ENCODE data around the gene UBE2L3. TPM values are rescaled to one million over a fixed set of nuclear protein-coding genes. Genes with fewer than 3 reads are reported as not detected.
"Not testable (repeated sequence)": the region's sequence is repeated elsewhere in the genome, so short reads cannot be mapped to it uniquely, and the experiment has no call there.

UBE2L3 gene
- polyA plus RNA-seq, 1 of the 3 experiments (the other 2 are of a cell fraction) = 41.2 TPM

GRCh38 chr22:21605887-21606564 lies 38.5 kb downstream of the UBE2L3 start (continued):
- TF ChIP-seq FOSL2 (IDR thresholded peaks at IDR 0.05; ENCODE audit: borderline replicate concordance, low read depth) (no peak), GATA2 (CRISPR knock-in tag; IDR thresholded peaks at IDR 0.05) (no peak), JUND (IDR thresholded peaks at IDR 0.05) (no peak), FOXM1 (IDR thresholded peaks at IDR 0.05; ENCODE audit: low read depth) (no peak), RFX5 (IDR thresholded peaks at IDR 0.05; ENCODE audit: low read length) (no peak)
- TF ChIP-seq, protein P1, sequence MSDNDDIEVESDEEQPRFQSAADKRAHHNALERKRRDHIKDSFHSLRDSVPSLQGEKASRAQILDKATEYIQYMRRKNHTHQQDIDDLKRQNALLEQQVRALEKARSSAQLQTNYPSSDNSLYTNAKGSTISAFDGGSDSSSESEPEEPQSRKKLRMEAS (IDR thresholded peaks at IDR 0.05; ENCODE audit: low read depth) = no peak

DNA sequence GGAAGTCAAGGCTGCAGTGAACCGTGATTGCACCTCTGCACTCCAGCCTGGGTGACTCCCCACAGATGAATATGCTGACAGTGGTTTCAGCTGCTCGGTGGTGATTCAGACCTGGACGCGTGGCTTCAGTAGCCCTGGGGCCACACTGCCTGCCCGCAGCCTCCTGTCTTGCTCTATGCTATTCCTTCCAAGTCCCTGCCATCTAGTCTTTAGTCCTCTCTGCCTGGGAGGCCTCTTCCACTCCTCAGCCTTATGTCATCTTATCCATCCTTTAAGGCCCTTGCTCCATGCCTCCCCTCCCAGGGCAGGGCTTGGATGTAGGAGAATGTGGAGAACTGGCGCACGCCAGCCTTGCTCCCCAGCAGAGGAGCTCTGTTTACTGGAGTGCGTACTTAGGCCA lies 39.3 kb downstream of the UBE2L3 start:
- no peaks in the 10 kb centered on the region; a peak in 1 of 4 replicates for H3K4me1 ChIP-seq (ENCODE audit: control insufficient read depth in 1 of 2, insufficient read depth in 2 of 2, low read depth in 1 of 2, low read length in 1 of 2)
- POLR2A ChIA-PET = interaction anchor here (0.8 to 1.2 kb wide), 2 partner anchors 11 to 13 kb away, joined by 3 to 6 read pairs; no protein-coding TSS in a partner anchor
- H2AFZ ChIP-seq (ENCODE audit: low read depth) = no peak overlapping the region
- no peak overlapping the region for H3K4me2 ChIP-seq
- H3K9ac ChIP-seq = no peak overlapping the region
- no peaks in the 10 kb centered on the region for H3K9me2 ChIP-seq
- no peak for DNase-seq
- H3K36me3 ChIP-seq (replicated peaks in 1 of 2; ENCODE audit: control insufficient read depth in 1 of 2, insufficient read depth in 2 of 2, low read length in 1 of 2) = peaks cover 0 to 6% of the 10 kb centered on the region in 2 experiments
- H4K20me1 ChIP-seq (ENCODE audit: insufficient read depth) = peaks cover 94% of the 10 kb centered on the region
- no peak overlapping the region for H3K27ac ChIP-seq (ENCODE audit: low read depth in 2 of 2, low read length in 1 of 2)
- no peaks in the 10 kb centered on the region for H3K27me3 ChIP-seq (ENCODE audit: insufficient read depth)
- no peak overlapping the region for H3K4me3 ChIP-seq (ENCODE audit: low read depth in 2 of 2, low read length in 1 of 2)
- CTCF ChIA-PET = interaction anchor here (0.8 to 1.8 kb wide), 8 partner anchors 9 to 40 kb away, joined by 3 to 5 read pairs (median 4); partner anchors contain the start of gene YDJC
- WGBS (ENCODE audit: low lambda C conversion rate) = 100% methylated on average over 7 of the region's 8 CpGs
- H3F3A ChIP-seq (replicated peaks; ENCODE audit: insufficient read depth) = no peaks in the 10 kb centered on the region
- H3K9me3 ChIP-seq = no peaks in the 10 kb centered on the region
- H3K79me2 ChIP-seq (ENCODE audit: insufficient read depth) = peaks cover 98% of the 10 kb centered on the region
- TF ChIP-seq, protein P2, sequence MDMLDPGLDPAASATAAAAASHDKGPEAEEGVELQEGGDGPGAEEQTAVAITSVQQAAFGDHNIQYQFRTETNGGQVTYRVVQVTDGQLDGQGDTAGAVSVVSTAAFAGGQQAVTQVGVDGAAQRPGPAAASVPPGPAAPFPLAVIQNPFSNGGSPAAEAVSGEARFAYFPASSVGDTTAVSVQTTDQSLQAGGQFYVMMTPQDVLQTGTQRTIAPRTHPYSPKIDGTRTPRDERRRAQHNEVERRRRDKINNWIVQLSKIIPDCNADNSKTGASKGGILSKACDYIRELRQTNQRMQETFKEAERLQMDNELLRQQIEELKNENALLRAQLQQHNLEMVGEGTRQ (IDR thresholded peaks at IDR 0.05; ENCODE audit: borderline replicate concordance, low read depth, low read length) = no peak
- TF ChIP-seq TEAD4 (IDR thresholded peaks at IDR 0.05; ENCODE audit: borderline replicate concordance, insufficient read depth) (no peak), RXRA (IDR thresholded peaks at IDR 0.05; ENCODE audit: borderline replicate concordance, low read depth) (no peak), EP300 (IDR thresholded peaks at IDR 0.05; ENCODE audit: borderline replicate concordance in 1 of 2, low read depth in 1 of 2, low read length in 1 of 2) (no peak), CTCF (IDR thresholded peaks at IDR 0.05) (no peak), PBX3 (IDR thresholded peaks at IDR 0.05) (no peak), SIN3A (IDR thresholded peaks at IDR 0.05; ENCODE audit: borderline replicate concordance, low read depth, low read length) (no peak), YY1 (IDR thresholded peaks at IDR 0.05; ENCODE audit: low read depth) (no peak), RCOR1 (IDR thresholded peaks at IDR 0.05; ENCODE audit: low read length) (no peak), RAD21 (IDR thresholded peaks at IDR 0.05; ENCODE audit: low read length) (no peak), FOXJ3 (CRISPR knock-in tag; IDR thresholded peaks at IDR 0.05) (no peak), ELF1 (IDR thresholded peaks at IDR 0.05) (no peak), FOSL2 (IDR thresholded peaks at IDR 0.05; ENCODE audit: borderline replicate concordance, low read depth) (no peak), POLR2AphosphoS5 (IDR thresholded peaks at IDR 0.05; ENCODE audit: low read depth, low read length) (no peak)
- TF ChIP-seq, protein P1 (IDR thresholded peaks at IDR 0.05; ENCODE audit: low read depth) = no peak

DNA sequence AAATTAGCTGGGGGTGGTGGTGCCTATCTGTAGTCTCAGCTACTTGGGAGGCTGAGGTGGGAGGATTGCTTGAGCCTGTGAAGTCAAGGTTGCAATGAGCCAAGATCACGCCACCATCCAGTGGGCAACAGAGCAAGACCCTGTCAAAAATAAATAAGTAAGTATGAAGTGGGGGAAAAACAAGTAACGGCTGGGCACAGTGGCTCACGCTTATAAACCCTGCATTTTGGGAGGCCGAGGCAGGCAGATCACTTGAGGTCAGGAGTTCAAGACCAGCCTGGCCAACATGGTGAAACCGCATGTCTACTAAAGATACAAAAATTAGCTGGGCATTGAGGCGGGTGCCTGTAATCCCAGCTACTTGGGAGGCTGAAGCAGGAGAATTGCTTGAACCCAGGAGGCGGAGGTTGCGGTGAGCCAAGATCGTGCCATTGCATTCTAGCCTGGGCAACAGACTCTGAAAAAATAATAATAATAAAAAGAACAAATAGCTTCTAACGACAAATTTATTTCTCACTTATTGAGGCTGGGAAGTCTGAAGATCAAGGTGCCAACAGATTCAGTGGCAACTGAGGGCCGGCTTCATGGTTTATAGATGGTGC lies 42.1 kb downstream of the UBE2L3 start:
- H3K9ac ChIP-seq; H3F3A ChIP-seq (replicated peaks; ENCODE audit: insufficient read depth); H3K27ac ChIP-seq (ENCODE audit: low read depth in 2 of 2, low read length in 1 of 2); H3K4me2 ChIP-seq; POLR2A ChIA-PET; H3K27me3 ChIP-seq (ENCODE audit: insufficient read depth); H3K4me3 ChIP-seq (ENCODE audit: low read depth in 2 of 2, low read length in 1 of 2); H3K4me1 ChIP-seq (ENCODE audit: control insufficient read depth in 1 of 2, insufficient read depth in 2 of 2, low read depth in 1 of 2, low read length in 1 of 2); H2AFZ ChIP-seq (ENCODE audit: low read depth); H3K9me2 ChIP-seq; H3K9me3 ChIP-seq; DNase-seq: not testable (repeated sequence)
- CTCF ChIA-PET = interaction anchor here (0.7 to 1.2 kb wide), 3 partner anchors 8 to 32 kb away, joined by 3 read pairs; partner anchors contain the start of gene SDF2L1
- H4K20me1 ChIP-seq (ENCODE audit: insufficient read depth) = peaks cover 87% of the 10 kb centered on the region
- peaks cover 3 to 23% of the 10 kb centered on the region in 2 experiments for H3K36me3 ChIP-seq (replicated peaks in 1 of 2; ENCODE audit: control insufficient read depth in 1 of 2, insufficient read depth in 2 of 2, low read length in 1 of 2)
- 99% methylated on average over 11 of the region's 11 CpGs for WGBS (ENCODE audit: low lambda C conversion rate)
- peaks cover 98% of the 10 kb centered on the region for H3K79me2 ChIP-seq (ENCODE audit: insufficient read depth)
